ENCODE measurements around the gene HTT. TPM values are rescaled to one million over a fixed set of nuclear protein-coding genes. Genes with fewer than 3 reads are reported as not detected.

HTT gene
- total RNA-seq, 1 donor from 2014 or later: 72.0 TPM

DNA sequence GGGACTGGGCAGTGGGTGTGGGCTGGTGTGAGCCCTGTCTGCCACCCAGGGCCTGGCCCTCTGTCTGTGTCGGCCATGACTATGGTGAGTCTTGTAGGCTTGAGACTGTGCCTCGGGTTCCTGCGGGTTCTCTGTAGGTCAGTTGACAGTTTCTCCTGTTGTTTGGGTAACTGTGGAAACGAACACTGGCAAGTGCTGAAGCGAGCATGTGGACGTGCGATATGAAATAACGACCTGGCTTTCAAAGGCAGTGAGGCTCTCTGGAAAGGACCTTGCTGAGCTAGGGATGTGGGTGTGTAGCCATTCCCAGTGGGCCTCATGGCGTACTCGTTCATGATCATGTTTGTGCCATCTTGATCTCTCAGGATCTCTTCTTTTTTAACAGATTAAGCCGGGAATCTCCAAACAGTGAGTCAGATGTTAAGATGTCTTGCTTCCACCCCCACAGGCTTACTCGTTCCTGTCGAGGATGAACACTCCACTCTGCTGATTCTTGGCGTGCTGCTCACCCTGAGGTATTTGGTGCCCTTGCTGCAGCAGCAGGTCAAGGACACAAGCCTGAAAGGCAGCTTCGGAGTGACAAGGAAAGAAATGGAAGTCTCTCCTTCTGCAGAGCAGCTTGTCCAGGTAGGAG is 41.3 kb downstream of the HTT start:
- TF ChIP-seq, protein P1, sequence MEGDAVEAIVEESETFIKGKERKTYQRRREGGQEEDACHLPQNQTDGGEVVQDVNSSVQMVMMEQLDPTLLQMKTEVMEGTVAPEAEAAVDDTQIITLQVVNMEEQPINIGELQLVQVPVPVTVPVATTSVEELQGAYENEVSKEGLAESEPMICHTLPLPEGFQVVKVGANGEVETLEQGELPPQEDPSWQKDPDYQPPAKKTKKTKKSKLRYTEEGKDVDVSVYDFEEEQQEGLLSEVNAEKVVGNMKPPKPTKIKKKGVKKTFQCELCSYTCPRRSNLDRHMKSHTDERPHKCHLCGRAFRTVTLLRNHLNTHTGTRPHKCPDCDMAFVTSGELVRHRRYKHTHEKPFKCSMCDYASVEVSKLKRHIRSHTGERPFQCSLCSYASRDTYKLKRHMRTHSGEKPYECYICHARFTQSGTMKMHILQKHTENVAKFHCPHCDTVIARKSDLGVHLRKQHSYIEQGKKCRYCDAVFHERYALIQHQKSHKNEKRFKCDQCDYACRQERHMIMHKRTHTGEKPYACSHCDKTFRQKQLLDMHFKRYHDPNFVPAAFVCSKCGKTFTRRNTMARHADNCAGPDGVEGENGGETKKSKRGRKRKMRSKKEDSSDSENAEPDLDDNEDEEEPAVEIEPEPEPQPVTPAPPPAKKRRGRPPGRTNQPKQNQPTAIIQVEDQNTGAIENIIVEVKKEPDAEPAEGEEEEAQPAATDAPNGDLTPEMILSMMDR (conservative IDR thresholded peaks at IDR 0.05): no peak
- Mint-ChIP-seq H3K36me3 (ENCODE audit: low read depth) (peaks cover 6% of the 10 kb centered on the region), H3K4me1 (no peaks in the 10 kb centered on the region), H3K4me3 (no peak overlapping the region), H3K27me3 (ENCODE audit: low read depth) (no peaks in the 10 kb centered on the region), H3K9me3 (no peaks in the 10 kb centered on the region), H3K27ac (ENCODE audit: unreplicated experiment) (no peak overlapping the region)
- DNase-seq (ENCODE audit: low read depth, low spot score): no peak

GRCh38 chr4:3116955-3117354 is 42.5 kb downstream of the HTT start:
- TF ChIP-seq, protein P1 (conservative IDR thresholded peaks at IDR 0.05): no peak
- H3K36me3 Mint-ChIP-seq (ENCODE audit: low read depth): peaks cover 7% of the 10 kb centered on the region

DNA sequence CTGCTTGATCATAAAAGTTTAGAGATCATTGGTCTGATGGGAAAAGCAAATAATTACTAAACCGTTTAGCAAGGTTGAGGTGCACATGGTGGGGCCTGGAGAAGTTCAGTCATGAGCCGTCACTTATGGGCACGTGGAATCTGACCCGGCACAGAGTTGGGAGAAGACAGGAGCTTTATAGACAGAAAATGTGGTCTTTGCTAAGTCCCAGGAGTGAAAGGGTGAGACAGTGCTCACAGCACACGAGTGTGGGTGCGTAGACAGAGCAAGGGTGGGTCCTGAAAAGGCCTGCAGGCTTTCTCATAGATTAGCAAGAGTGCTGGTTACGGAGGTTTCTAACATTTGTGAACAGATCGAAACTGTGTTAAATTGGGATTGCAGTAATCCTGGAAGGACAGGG is 43.8 kb downstream of the HTT start:
- Mint-ChIP-seq H3K36me3 (ENCODE audit: low read depth) (peaks cover 9% of the 10 kb centered on the region), H3K27me3 (ENCODE audit: low read depth) (no peaks in the 10 kb centered on the region), H3K27ac (ENCODE audit: unreplicated experiment) (peak overlapping the region; percentile 10), H3K4me3 (no peak overlapping the region), H3K9me3 (no peaks in the 10 kb centered on the region), H3K4me1 (peaks cover 10% of the 10 kb centered on the region)
- TF ChIP-seq, protein P1 (conservative IDR thresholded peaks at IDR 0.05): no peak
- DNase-seq (ENCODE audit: low read depth, low spot score): no peak

More at GRCh38 chr4:3116955-3117354, 42.5 kb downstream of the HTT start:
- Mint-ChIP-seq H3K4me3 (no peak overlapping the region), H3K27me3 (ENCODE audit: low read depth) (no peaks in the 10 kb centered on the region), H3K27ac (ENCODE audit: unreplicated experiment) (no peak overlapping the region), H3K9me3 (no peaks in the 10 kb centered on the region), H3K4me1 (peaks cover under 1% of the 10 kb centered on the region)
- DNase-seq (ENCODE audit: low read depth, low spot score): no peak

DNA sequence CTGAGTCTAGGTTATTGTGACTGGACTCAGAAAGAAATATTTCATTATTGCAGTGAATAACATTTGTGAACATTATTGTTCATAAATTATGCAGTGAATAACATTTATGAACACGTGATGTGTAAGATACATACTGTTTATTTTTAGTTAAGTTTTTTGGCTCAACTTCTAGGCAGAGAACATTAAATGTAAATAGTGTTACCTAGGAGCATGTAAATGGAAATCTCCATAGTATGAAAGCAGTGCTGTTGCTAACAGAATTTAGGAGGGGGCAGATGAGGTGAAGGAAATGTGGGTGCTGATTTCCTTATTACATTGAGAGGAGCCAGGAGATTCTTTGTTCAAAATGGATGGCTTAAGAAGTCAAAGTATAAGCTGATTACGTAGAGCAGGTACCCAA is 45.0 kb downstream of the HTT start:
- Mint-ChIP-seq H3K27me3 (ENCODE audit: low read depth) (no peaks in the 10 kb centered on the region), H3K4me3 (no peak overlapping the region), H3K4me1 (peaks cover 10% of the 10 kb centered on the region), H3K9me3 (no peaks in the 10 kb centered on the region), H3K27ac (ENCODE audit: unreplicated experiment) (no peak overlapping the region), H3K36me3 (ENCODE audit: low read depth) (peaks cover 9% of the 10 kb centered on the region)
- TF ChIP-seq, protein P1 (conservative IDR thresholded peaks at IDR 0.05): no peak
- no peak for DNase-seq (ENCODE audit: low read depth, low spot score)

DNA sequence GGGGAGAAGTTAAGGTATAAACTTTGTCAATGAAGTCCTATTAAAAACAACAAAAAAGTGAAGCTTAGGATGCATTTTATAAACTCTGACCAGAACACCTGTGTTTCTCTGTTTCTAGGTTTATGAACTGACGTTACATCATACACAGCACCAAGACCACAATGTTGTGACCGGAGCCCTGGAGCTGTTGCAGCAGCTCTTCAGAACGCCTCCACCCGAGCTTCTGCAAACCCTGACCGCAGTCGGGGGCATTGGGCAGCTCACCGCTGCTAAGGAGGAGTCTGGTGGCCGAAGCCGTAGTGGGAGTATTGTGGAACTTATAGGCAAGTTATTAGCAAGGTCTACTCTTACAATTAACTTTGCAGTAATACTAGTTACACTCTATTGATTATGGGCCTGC is 46.6 kb downstream of the HTT start:
- Mint-ChIP-seq H3K27me3 (ENCODE audit: low read depth) (no peaks in the 10 kb centered on the region), H3K4me1 (peaks cover 10% of the 10 kb centered on the region), H3K27ac (ENCODE audit: unreplicated experiment) (no peak overlapping the region), H3K4me3 (no peak overlapping the region), H3K9me3 (no peaks in the 10 kb centered on the region), H3K36me3 (ENCODE audit: low read depth) (peaks cover 11% of the 10 kb centered on the region)
- no peak for DNase-seq (ENCODE audit: low read depth, low spot score)
- TF ChIP-seq, protein P1 (conservative IDR thresholded peaks at IDR 0.05): no peak

All from neural crest cell (in vitro differentiated cells).